Uterus (tissue), 2 donors: ENCODE data around the gene CHST13.

ENCODE experiments used
- POLR2A ChIP-seq, 2 donors: fragments of 450-650 bp; IDR thresholded peaks; one replicate each; pipeline ENCODE4 v1.6.1; 2016; ENCODE audit warnings: antibody characterized with exemption in 2 of 2, mild to moderate bottlenecking in 1 of 2, moderate library complexity in 1 of 2
- TF ChIP-seq, protein P1 (sequence below), 4 experiments: fragments of 200-600 bp in 2 of 4; fragments of 450-650 bp in 2 of 4; sonication (generic) in 2 of 4; IDR thresholded peaks; one replicate each; pipeline ENCODE4 v1.5.1; 2016 to 2019; ENCODE audit warnings: antibody characterized with exemption in 4 of 4, mild to moderate bottlenecking in 2 of 4, moderate library complexity in 1 of 4

DNA sequence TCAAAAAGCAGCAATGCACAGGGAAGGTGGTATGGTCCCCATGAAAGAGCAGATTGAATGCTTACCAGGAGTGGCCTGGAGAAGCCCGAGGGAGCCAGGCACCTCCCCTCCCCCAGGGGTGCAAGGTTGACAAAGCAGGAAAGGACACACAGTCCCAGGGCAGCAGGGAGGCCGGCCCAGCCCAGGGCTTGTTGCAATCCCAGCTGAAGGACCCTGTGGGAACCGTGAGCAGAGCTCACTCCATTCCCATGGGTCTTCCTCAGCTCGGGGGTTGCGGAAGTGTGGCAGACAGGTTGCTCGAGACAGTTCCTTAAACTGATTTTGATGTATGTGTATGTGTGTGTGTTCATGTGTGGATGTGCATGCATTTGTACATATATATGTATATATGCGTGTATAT lies 22.2 kb upstream of the CHST13 start:
- no peak for TF ChIP-seq POLR2A (IDR thresholded peaks at IDR 0.05)
- TF ChIP-seq, protein P1, sequence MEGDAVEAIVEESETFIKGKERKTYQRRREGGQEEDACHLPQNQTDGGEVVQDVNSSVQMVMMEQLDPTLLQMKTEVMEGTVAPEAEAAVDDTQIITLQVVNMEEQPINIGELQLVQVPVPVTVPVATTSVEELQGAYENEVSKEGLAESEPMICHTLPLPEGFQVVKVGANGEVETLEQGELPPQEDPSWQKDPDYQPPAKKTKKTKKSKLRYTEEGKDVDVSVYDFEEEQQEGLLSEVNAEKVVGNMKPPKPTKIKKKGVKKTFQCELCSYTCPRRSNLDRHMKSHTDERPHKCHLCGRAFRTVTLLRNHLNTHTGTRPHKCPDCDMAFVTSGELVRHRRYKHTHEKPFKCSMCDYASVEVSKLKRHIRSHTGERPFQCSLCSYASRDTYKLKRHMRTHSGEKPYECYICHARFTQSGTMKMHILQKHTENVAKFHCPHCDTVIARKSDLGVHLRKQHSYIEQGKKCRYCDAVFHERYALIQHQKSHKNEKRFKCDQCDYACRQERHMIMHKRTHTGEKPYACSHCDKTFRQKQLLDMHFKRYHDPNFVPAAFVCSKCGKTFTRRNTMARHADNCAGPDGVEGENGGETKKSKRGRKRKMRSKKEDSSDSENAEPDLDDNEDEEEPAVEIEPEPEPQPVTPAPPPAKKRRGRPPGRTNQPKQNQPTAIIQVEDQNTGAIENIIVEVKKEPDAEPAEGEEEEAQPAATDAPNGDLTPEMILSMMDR (IDR thresholded peaks at IDR 0.05) = no peak
